Hepatocyte (in vitro differentiated cells): ENCODE results near the gene PRR35.

Experiments used
- CTCF ChIP-seq: fragments of 200-600 bp; sonication (generic); IDR thresholded peaks from 2 replicates; pipeline ENCODE4 v1.5.1; 2016; ENCODE audit warnings: antibody characterized with exemption, mild to moderate bottlenecking; ENCODE audit not compliant: poor library complexity
- EZH2 ChIP-seq: fragments of 200-600 bp; sonication (generic); IDR thresholded peaks from 2 replicates; pipeline ENCODE4 v1.6.1; 2016; ENCODE audit warnings: antibody characterized with exemption, mild to moderate bottlenecking, borderline replicate concordance
- EZH2phosphoT487 ChIP-seq: fragments of 200-600 bp; sonication (generic); IDR thresholded peaks from one replicate; pipeline ENCODE4 v1.6.1; 2018; ENCODE audit warnings: antibody characterized with exemption, mild to moderate bottlenecking, low read depth, moderate library complexity; ENCODE audit not compliant: unreplicated experiment, severe bottlenecking

GRCh38 chr16:559021-559380 lies 1.2 kb upstream of the PRR35 start:
- TF ChIP-seq CTCF (no peak), EZH2 (no peak), EZH2phosphoT487 (no peak)
